Lower leg skin (tissue), 4 donors: ENCODE measurements around the gene NCF4. TPM values are rescaled to one million over a fixed set of nuclear protein-coding genes. Genes with fewer than 3 reads are reported as not detected.

Experiments
- DNase-seq, 2 donors: peaks; one replicate each; pipeline ENCODE4 v3.0.0-alpha.2; 2019; ENCODE audit warnings: low spot score in 2 of 2
- H3K4me3 ChIP-seq: fragments of 200-600 bp; sonication (generic); 2 replicates; pipeline ENCODE4 v1.5.1; 2017; ENCODE audit warnings: mild to moderate bottlenecking, low read depth; ENCODE audit not compliant: poor library complexity, severe bottlenecking
- CTCF ChIP-seq, 3 donors: fragments of 450-650 bp; IDR thresholded peaks; one replicate each; pipeline ENCODE4 v1.5.1; 2016; ENCODE audit warnings: antibody characterized with exemption in 3 of 3, mild to moderate bottlenecking in 3 of 3, moderate library complexity in 2 of 3
- POLR2A ChIP-seq, 2 donors: fragments of 450-650 bp; IDR thresholded peaks; one replicate each; pipeline ENCODE4 v1.6.1; 2016 to 2017; ENCODE audit warnings: antibody characterized with exemption in 2 of 2, mild to moderate bottlenecking in 1 of 2, moderate library complexity in 1 of 2
- WGBS, 2 donors: methylation state at CpG; one replicate each; pipeline ENCODE4 v1.1.5; 2018; 5-methylcytosine and 5-hydroxymethylcytosine counted together
- intact Hi-C: fragments of 100-400 bp; cut with DNase I; formaldehyde crosslinking; loops from one replicate; pipeline ENCODE4 v1.15.0; 2023; ENCODE audit warnings: low total_unique reads
- total RNA-seq, 4 donors: library from RNA; depleted of rRNA; stranded (reverse); fragments of >200 nt; gene quantifications; one replicate each; pipeline ENCODE4 v1.1.0, GENCODE V29; 2016

Gene NCF4
- total RNA-seq, 4 donors from 2014 or later: 2.6 to 6.4 (median 5.4) TPM

DNA sequence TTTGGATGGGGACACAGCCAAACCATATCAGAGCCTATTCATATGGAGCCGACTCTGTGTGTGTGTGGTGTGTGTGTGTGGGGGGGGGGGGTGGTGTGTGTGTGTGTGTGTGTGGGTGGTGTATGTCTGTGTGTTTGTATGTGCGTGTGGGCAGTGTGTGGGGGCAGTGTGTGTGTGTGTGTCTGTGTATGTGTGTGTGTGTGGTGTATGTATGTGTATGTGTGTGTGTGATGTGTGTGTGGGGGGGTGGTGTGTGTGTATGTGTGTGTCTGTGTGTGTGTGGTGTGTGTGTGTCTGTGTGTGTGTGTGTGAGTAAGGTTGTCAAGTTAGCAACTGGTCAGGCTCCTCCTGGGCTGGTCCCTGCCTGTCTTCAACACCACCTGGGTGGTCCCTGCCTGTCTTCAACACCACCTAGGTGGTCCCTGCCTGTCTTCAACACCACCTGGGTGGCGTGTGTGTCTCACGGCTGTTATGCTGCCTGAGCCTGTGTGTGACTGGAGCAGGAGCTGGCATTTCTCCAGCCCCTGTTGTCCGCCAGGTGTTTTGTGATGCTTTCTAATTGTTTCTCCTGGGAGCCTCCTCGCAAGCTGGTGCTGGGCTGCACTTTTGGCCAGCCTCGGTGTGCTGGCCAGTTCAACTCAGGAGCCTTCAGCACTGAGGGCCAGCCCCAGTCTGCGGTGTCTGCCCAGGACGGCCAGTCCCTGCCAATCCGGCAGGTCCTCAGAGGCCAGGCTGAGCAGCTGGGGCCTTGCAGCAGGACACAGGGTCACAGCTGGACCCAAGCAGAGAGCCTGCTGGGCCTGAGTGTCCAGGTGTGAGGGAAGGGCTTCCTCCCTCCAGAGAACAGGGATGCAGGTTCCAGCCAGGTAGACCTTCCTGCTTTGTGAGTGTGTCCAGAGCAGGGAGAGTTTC, 22.4 kb upstream of the NCF4 start:
- no peak for DNase-seq
- intact Hi-C loops: no loop called here
- WGBS, 2 donors: 75 to 87% methylated on average over 6 to 10 of the region's 10 CpGs
- no peak overlapping the region for H3K4me3 ChIP-seq
- TF ChIP-seq POLR2A (IDR thresholded peaks at IDR 0.05) (no peak), CTCF (IDR thresholded peaks at IDR 0.05) (no peak)

DNA sequence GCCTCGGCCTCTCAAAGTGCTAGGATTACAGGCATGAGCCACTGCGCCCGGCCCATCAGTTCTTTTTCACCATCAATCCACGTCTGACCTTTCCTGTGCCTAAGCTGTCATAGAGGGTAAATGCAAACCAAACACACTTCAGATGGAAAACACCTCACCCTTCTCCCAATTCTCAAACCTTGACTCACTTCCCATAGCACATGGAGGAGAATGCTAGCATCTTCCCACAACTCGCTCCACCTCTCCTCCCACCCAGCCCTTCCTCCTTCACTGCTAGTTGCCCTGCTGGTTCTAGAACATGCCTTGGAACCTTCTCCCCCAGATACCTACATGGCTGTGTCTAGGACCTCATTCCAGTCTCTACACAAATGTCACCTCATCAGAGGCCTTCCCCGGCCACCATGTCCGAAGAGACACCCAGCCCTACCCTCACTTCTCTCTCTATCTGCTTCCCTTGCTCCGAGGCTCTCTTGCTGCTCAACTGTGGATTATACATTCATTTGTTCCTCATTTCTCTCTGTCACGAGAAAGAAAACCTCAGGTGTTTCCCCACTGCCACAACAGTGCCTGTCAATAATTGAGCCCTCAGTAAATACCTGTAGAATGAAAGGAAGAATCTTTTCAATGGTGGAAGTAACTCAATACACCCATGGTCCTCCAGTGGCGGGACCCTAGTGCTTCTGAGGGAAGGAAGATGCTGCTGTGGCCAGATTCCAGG, 21.3 kb upstream of the NCF4 start:
- WGBS, 2 donors: 81 to 85% methylated on average over 10 of the region's 10 CpGs
- intact Hi-C loops: no loop called here
- no peak for DNase-seq
- H3K4me3 ChIP-seq: no peak overlapping the region
- TF ChIP-seq CTCF (IDR thresholded peaks at IDR 0.05): no peak
- no peak for TF ChIP-seq POLR2A (IDR thresholded peaks at IDR 0.05)

- no peak for TF ChIP-seq POLR2A (IDR thresholded peaks at IDR 0.05)
- no peak for TF ChIP-seq CTCF (IDR thresholded peaks at IDR 0.05)
These were observed 20.7 kb upstream of the NCF4 start for GRCh38 chr22:36840106-36840505.

DNA sequence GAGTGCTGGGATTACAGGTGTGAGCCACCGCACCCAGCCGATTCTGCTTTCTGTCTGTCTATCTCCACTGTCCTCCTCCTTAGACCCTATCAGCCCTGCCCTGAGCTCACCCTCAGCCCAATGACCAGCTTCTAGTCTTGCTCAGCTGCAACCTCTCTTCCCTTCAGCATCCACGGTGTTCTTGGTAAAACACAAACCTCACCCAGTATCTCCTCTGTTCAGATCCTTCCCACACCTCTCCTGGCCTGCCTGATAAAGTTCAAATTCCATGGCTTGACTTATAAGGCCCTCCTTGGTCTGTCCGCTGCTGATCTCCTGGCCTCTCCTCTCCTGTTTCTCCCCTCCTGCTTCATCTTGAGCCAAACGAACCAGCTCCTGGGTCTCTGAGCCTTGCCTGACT, 14.5 kb upstream of the NCF4 start:
- intact Hi-C loops: no loop called here
- TF ChIP-seq CTCF (IDR thresholded peaks at IDR 0.05): no peak
- no peak for DNase-seq
- WGBS, 2 donors: 74 to 79% methylated on average over 5 of the region's 5 CpGs
- H3K4me3 ChIP-seq: no peak overlapping the region

More at GRCh38 chr22:36840106-36840505, 20.7 kb upstream of the NCF4 start:
- WGBS, 2 donors: 65 to 76% methylated on average over 8 of the region's 8 CpGs
- intact Hi-C loops: no loop called here
- no peak for DNase-seq
- no peak overlapping the region for H3K4me3 ChIP-seq

DNA sequence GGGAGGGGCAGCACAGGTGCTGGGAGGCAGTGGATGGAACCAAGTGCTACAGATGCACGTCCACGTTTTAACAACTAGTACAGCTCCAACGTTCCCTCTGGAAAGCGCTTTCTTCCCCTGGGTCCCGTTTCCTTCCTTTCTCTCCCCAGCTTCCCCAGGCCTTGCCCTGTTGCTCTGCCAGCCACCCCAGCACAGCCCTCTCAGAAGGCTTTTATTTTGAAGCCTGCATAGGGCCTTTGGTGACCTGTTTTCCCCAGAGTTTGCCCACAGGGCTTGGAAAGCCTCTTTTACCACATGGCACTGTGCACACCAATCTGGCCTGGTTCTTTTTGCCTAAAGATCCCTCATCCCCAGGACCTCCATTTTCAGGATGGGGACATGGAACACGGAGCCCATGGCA, 13.9 kb upstream of the NCF4 start:
- WGBS, 2 donors: 43 to 53% methylated on average over 6 of the region's 6 CpGs
- DNase-seq: no peak
- intact Hi-C loops: no loop called here
- H3K4me3 ChIP-seq: no peak overlapping the region
- TF ChIP-seq CTCF (IDR thresholded peaks at IDR 0.05) (no peak), POLR2A (IDR thresholded peaks at IDR 0.05) (no peak)
